NOMO-1 (cell line): Measurements from ENCODE around the gene CSRP2.

Experiments
- DNase-seq, 2 experiments: peaks; one replicate each; lab custom pipeline; 2025; ENCODE audit not compliant: unreplicated experiment in 2 of 2; lab: John Stamatoyannopoulos, UW

CSRP2 gene

GRCh38 chr12:76864791-76865400, 13.9 kb downstream of the CSRP2 start:
- DNase-seq, result no peak

- DNase-seq, result no peak
Observed at GRCh38 chr12:76863837-76864236, 15.0 kb downstream of the CSRP2 start.

DNA sequence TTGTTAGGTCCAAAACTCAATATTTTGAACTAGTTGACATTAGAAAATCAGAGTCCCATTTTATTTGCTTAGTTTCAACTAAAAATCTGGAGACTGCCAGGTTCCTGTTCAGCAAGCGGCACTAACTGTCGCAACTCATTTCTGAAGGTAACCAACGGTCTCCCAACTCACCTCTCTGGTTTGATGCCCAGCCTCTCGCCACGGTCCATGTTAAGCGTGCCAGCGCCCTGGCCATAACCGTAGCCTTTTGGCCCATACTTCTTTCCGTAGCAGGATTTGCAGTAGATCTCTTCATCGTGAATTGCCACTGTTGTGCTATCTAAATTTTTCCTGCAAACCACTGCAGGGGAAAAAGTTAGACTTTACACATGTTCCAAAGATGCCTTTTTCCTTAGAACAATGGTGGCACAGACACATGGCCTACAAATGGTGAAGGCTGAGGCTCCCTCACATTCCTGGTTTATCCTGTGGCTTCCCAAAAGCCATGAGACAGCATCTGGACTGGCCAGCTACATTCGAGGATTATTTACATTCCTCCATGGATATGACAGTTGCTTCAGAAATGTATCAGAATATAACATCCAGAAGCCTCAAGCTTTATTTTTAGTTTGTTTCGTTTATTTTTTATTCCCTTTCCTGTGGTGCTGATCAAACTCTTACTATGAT, 15.7 kb downstream of the CSRP2 start:
- DNase-seq, result no peak

DNA sequence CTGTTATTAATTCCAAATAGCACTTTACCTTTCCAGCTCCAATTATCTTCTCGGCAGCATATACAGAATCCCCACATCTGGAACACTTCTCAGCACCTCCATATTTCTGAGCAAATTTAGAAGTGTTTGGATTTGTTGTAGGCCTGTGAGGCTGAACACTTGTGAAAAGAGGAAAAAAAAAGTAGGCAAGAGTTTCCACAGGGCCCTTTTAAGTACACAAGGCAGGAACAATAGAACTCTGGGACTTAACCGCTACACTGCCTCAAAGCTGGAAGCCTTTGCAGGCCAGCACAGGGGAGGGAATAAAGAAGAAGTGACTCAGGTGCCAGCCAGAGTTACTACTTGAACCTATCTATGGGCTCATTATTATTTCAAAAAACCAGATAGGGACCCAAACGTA, 18.6 kb downstream of the CSRP2 start:
- DNase-seq, result no peak

DNA sequence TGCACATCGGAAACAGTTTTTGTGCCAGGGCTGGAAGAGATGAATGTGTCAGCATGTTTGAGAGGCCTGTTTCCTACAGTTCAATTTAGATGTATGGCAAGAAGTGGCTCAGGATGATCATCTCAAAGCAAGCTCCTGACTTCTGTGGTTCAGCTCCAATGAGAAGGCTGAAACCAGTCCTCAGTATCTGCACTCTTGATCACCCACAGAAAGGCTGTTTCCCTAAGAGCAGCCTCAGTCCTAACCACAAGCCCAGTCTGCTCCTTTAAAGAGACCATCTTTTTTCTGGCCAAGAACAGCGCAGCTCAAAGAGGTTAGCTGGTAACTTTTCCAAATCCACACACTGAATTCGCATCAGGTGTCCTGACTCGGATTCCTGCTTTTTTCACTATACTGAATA, 19.2 kb downstream of the CSRP2 start:
- no peak for DNase-seq

- no peak for DNase-seq
Observed at GRCh38 chr12:76856018-76856644, 22.7 kb downstream of the CSRP2 start.

DNA sequence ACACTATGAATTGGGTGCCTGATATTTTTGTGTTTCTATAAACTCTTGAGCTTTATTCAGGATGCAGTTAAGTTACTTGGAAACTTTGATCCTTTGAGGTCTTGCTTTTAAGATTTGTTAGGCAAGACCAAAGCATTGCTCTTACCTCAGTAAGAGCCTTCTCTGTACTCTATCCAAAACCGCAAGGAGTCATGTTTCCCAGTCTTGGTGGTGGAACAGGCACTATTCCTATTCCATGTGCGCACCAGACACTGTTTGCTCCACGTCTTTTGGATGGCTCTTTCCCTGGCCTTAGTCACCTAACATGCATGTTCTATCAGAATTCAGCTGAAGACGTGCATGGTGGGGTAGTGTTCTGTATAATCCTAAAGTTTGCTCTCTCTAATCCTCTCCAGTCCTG, 23.5 kb downstream of the CSRP2 start:
- DNase-seq, result no peak

GRCh38 chr12:76852106-76852505, 26.7 kb downstream of the CSRP2 start:
- no peak for DNase-seq

GRCh38 chr12:76848132-76848531, 30.7 kb downstream of the CSRP2 start:
- no peak for DNase-seq

GRCh38 chr12:76847260-76847659, 31.6 kb downstream of the CSRP2 start:
- no peak for DNase-seq

- no peak for DNase-seq
Observed at GRCh38 chr12:76836633-76837032, 42.2 kb downstream of the CSRP2 start.

- DNase-seq, result no peak
Observed at GRCh38 chr12:76830436-76830835, 48.4 kb downstream of the CSRP2 start.

DNA sequence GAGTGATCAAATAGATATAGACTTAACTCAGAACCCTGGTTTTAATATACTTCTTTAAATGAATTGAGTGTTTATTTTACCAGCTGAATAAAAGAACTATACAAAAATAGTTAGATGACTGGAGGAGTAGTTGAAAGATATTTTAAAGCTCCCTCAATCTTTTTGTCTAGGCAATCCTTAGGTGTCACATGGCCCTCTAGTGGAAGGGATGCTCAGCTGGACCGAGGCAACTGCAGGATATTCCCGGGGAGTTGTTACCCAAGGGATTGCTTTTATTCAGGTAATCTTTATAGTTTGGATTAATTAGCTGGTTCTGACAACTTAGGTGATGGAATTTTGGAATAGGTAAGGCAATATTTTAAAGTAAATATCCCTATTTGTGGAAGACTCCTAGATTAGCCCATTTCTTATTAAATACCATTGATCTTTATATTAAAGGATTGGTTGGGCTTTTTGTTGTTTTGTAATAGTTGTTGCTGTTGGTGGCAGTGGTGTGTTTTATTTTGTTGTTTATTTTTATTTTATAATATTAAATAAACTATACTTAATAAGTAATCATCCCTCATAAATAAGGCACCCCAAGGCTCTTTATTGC, 57.8 kb downstream of the CSRP2 start:
- no peak for DNase-seq

GRCh38 chr12:76813972-76814371, 64.8 kb downstream of the CSRP2 start:
- DNase-seq, result no peak

DNA sequence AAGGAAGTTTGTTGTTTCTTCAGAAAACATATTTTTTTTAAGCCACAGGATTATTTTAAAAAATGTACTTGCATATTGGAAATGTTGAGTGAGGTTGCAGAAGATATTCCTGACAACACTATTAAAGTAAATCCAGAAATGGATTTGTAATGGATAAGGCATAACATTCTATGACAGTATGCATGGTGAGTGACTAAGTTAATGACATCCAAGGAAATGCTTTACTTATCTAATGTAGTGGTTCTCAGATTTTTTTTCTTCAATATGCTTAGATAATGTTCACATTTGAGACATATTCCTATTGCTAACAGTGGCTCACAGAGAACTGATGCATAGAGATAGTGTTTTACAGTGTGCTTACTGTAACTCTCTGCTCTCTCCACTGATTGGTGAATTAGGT, 65.6 kb downstream of the CSRP2 start:
- DNase-seq, result no peak

- no peak for DNase-seq
Observed at GRCh38 chr12:76811976-76812375, 66.8 kb downstream of the CSRP2 start.

DNA sequence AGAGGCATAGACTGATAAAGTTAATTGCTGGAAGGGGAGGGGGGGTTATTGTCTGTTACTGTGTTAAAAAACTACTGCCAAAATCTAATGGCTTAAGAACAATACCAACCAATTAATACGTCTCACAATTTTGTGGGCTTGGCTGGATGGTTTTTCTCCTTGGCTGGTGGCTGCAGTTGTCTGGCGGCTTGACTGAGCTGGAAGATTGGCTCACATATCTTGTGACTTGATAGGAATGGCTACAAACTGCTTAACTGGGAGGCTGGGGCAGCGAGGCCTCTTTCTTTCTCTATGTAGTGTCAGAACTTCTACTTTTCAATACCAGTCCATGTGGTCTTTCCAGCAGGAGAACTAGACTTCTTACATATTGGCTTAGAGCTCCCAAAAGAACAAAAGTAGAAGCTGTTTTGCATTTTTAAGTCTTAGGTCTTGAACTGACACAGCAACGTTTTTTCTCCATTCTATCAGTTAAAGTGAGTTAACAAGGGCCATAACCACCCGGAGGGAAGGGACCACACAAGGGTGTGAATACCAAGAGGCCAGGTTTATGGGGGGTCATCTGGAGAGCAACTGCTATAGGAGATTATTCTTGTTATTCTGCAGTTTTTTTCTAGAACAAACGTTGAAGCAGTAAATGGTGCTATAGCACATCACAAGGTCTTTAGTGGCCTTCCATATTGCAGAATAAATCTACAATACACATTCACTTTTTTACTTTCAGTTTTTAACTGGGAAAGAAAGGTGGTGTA, 68.0 kb downstream of the CSRP2 start:
- no peak for DNase-seq
